ENCODE data around the gene GKAP1. TPM values are rescaled to one million over a fixed set of nuclear protein-coding genes. Genes with fewer than 3 reads are reported as not detected.
"Not testable (repeated sequence)": the region's sequence is repeated elsewhere in the genome, so short reads cannot be mapped to it uniquely, and the experiment has no call there.

The GKAP1 gene
- total and polyA plus RNA-seq, 11 donors = 12.7 to 23.5 (median 20.1) TPM

DNA sequence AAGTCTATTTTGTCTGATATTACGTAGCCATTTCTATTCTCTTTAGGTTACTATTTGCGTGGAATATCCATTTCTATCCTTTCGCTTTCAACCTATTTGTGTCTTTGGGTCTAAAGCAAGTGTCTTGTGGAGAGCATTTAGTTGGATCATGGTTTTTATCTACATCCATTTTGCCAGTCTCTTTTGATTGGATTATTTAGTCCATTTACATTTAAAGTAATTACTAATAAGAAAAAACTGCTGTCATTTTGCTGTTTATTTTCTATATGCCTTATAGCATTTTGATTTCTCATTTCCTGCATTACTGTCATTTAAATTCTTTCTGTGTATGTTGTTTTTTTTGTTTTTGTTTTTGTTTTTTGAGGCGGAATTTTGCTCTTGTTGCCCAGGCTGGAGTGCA is 83.8 kb downstream of the GKAP1 start:
- no peak overlapping the region for H3K4me3 ChIP-seq
- no peak for DNase-seq
- no peak for ATAC-seq
- peaks cover 0 to 14% (median 3%) of the 10 kb centered on the region in 12 donors for H3K9me3 ChIP-seq
- no peak for TF ChIP-seq POLR2A (IDR thresholded peaks at IDR 0.05)
- TF ChIP-seq, protein P1, sequence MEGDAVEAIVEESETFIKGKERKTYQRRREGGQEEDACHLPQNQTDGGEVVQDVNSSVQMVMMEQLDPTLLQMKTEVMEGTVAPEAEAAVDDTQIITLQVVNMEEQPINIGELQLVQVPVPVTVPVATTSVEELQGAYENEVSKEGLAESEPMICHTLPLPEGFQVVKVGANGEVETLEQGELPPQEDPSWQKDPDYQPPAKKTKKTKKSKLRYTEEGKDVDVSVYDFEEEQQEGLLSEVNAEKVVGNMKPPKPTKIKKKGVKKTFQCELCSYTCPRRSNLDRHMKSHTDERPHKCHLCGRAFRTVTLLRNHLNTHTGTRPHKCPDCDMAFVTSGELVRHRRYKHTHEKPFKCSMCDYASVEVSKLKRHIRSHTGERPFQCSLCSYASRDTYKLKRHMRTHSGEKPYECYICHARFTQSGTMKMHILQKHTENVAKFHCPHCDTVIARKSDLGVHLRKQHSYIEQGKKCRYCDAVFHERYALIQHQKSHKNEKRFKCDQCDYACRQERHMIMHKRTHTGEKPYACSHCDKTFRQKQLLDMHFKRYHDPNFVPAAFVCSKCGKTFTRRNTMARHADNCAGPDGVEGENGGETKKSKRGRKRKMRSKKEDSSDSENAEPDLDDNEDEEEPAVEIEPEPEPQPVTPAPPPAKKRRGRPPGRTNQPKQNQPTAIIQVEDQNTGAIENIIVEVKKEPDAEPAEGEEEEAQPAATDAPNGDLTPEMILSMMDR (IDR thresholded peaks at IDR 0.05) = no peak
- H3K4me1 ChIP-seq = no peaks in the 10 kb centered on the region
- H3K27me3 ChIP-seq = no peaks in the 10 kb centered on the region
- no peak overlapping the region for H3K27ac ChIP-seq
- WGBS, 4 donors = 96 to 99% (median 96%) methylated on average over 4 of the region's 4 CpGs
- peaks cover 0 to 8% (median 0%) of the 10 kb centered on the region in 9 donors for H3K36me3 ChIP-seq
- intact Hi-C loops (cut with DNase I) = no loop called here

DNA sequence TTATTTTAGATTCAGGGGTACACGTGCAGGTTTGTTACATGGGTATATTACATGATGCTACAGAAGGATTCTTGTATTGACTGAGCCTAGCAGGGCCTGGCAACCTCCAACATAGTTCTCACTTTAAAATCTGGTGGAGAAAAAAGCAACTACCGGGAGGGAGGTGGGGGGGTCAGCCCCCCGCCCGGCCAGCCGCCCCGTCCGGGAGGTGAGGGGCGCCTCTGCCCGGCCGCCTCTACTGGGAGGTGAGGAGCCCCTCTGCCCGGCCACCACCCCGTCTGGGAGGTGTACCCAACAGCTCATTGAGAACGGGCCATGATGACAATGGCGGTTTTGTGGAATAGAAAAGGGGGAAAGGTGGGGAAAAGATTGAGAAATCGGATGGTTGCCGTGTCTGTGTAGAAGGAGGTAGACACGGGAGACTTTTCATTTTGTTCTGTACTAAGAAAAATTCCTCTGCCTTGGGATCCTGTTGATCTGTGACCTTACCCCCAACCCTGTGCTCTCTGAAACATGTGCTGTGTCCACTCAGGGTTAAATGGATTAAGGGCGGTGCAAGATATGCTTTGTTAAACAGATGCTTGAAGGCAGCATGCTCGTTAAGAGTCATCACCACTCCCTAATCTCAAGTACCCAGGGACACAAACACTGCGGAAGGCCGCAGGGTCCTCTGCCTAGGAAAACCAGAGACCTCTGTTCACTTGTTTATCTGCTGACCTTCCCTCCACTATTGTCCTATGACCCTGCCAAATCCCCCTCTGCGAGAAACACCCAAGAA is 88.8 kb downstream of the GKAP1 start:
- intact Hi-C loops (cut with DNase I); H3K27ac ChIP-seq; ATAC-seq; H3K36me3 ChIP-seq; H3K4me1 ChIP-seq; H3K4me3 ChIP-seq; DNase-seq; H3K27me3 ChIP-seq: not testable (repeated sequence)
- H3K9me3 ChIP-seq = peaks cover 0 to 13% (median 1%) of the 10 kb centered on the region in 12 donors
- 86 to 93% (median 90%) methylated on average over 17 to 18 of the region's 22 CpGs for WGBS, 4 donors

DNA sequence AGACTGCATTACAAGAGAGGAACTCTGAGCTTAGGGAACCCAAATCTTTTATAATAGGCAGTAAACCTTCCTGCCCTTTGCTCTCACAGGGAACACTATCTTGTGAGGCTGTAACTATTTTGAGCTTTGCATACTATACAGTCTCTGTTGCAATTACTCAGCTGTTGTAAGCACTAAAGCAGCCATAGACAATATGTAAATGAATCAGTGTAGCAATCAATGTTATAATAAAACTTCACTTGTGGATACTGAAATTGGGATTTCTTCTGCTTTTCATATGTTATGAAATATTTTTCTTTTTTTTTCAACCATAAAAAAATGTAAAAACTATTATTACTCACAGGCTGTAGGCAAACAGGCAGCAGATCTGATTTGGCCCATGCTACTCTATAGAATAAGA is 93.1 kb downstream of the GKAP1 start:
- peaks cover 0 to 7% (median 0%) of the 10 kb centered on the region in 12 donors for H3K9me3 ChIP-seq
- DNase-seq (no peak), ATAC-seq (no peak)
- H3K4me3 ChIP-seq = no peak overlapping the region
- no peaks in the 10 kb centered on the region for H3K36me3 ChIP-seq
- TF ChIP-seq, protein P1 (IDR thresholded peaks at IDR 0.05) = no peak
- no peak for TF ChIP-seq POLR2A (IDR thresholded peaks at IDR 0.05)
- intact Hi-C loops (cut with DNase I) = no loop called here
- no peak overlapping the region for H3K27ac ChIP-seq
- no peaks in the 10 kb centered on the region for H3K27me3 ChIP-seq
- no peaks in the 10 kb centered on the region for H3K4me1 ChIP-seq

- intact Hi-C loops (cut with DNase I) = no loop called here
- no peak for TF ChIP-seq POLR2A (IDR thresholded peaks at IDR 0.05)
- TF ChIP-seq, protein P1 (IDR thresholded peaks at IDR 0.05) = no peak
- 55 to 72% (median 65%) methylated on average over 2 of the region's 2 CpGs for WGBS, 4 donors
Observed at GRCh38 chr9:83722726-83723495, 94.7 kb downstream of the GKAP1 start.

More at GRCh38 chr9:83722726-83723495, 94.7 kb downstream of the GKAP1 start:
- no peaks in the 10 kb centered on the region for H3K27me3 ChIP-seq
- DNase-seq (no peak), ATAC-seq (no peak)
- no peak overlapping the region for H3K4me3 ChIP-seq
- no peaks in the 10 kb centered on the region for H3K4me1 ChIP-seq
- H3K27ac ChIP-seq = no peak overlapping the region
- no peaks in the 10 kb centered on the region for H3K36me3 ChIP-seq
- peaks cover 0 to 7% (median 0%) of the 10 kb centered on the region in 12 donors for H3K9me3 ChIP-seq
